Sigmoid colon (tissue), 7 donors: ENCODE results near the gene SUMO3. TPM values are rescaled to one million over a fixed set of nuclear protein-coding genes. Genes with fewer than 3 reads are reported as not detected.

Experiments used
- DNase-seq: peaks from one replicate; pipeline ENCODE4 v3.0.0-alpha.2; 2019
- H3K27ac ChIP-seq, 4 donors: fragments of 200-600 bp; sonication (generic); one replicate each; pipeline ENCODE4 v1.5.1; 2016 to 2019; ENCODE audit warnings: mild to moderate bottlenecking in 1 of 4
- H3K27me3 ChIP-seq, 3 donors: fragments of 200-600 bp; sonication (generic); one replicate each; pipeline ENCODE4 v1.5.1; 2019; ENCODE audit warnings: mild to moderate bottlenecking in 1 of 3
- H3K36me3 ChIP-seq, 4 donors: fragments of 200-600 bp; sonication (generic); one replicate each; pipeline ENCODE4 v1.5.1; 2016 to 2019
- H3K4me1 ChIP-seq, 4 donors: fragments of 200-600 bp; sonication (generic); one replicate each; pipeline ENCODE4 v1.5.1; 2017 to 2019
- H3K4me3 ChIP-seq, 4 donors: fragments of 200-600 bp; sonication (generic); one replicate each; pipeline ENCODE4 v1.5.1; 2017 to 2019; ENCODE audit warnings: mild to moderate bottlenecking in 2 of 4, moderate library complexity in 1 of 4
- H3K9me3 ChIP-seq, 4 donors: fragments of 200-600 bp in 3 of 4; sonication (generic) in 3 of 4; one replicate each; pipeline versions ENCODE4 v1.5.1 to v1.6.1; 2013 to 2019
- EP300 ChIP-seq, 4 donors: sonication (generic); formaldehyde crosslinking; IDR thresholded peaks; one replicate each; pipeline ENCODE4 v1.6.1; 2017; ENCODE audit warnings: antibody characterized with exemption in 4 of 4
- POLR2A ChIP-seq, 2 donors: fragments of 450-650 bp; IDR thresholded peaks; one replicate each; pipeline ENCODE4 v1.6.1; 2016; ENCODE audit warnings: antibody characterized with exemption in 2 of 2, mild to moderate bottlenecking in 2 of 2, moderate library complexity in 2 of 2
- POLR2AphosphoS5 ChIP-seq, 4 donors: sonication (generic); formaldehyde crosslinking; IDR thresholded peaks; one replicate each; pipeline ENCODE4 v1.6.1; 2017; ENCODE audit warnings: antibody characterized with exemption in 4 of 4
- WGBS, 2 donors: extraction: QIAGEN DNeasy Blood & Tissue Kit; methylation state at CpG; one replicate each; pipeline ENCODE4 v1.1.7; 2013; 5-methylcytosine and 5-hydroxymethylcytosine counted together
- intact Hi-C: fragments of 100-400 bp; cut with DNase I; formaldehyde crosslinking; loops from one replicate; pipeline ENCODE4 v1.15.1; 2023
- polyA plus RNA-seq, 3 donors: library from polyadenylated mRNA; stranded (reverse); fragments of 200-250 nt; gene quantifications; one replicate each; pipeline ENCODE4 v1.2.3, GENCODE V29; 2013
- total RNA-seq, 4 donors: library from RNA; depleted of rRNA; stranded (reverse); fragments of >200 nt; gene quantifications; one replicate each; pipeline ENCODE4 v1.1.0, GENCODE V29; 2016
- TF ChIP-seq, protein P1 (sequence below), 4 experiments: fragments of 450-650 bp in 3 of 4; fragments of 200-600 bp in 1 of 4; IDR thresholded peaks; one replicate each; pipeline ENCODE4 v1.5.1; 2016 to 2019; ENCODE audit warnings: antibody characterized with exemption in 4 of 4, mild to moderate bottlenecking in 3 of 4, moderate library complexity in 2 of 4
- donor health status: healthy with polysubstance abuse.
- donor health status: Bipolar disorder and iron deficiency.
- donor health status: healthy.

SUMO3 gene
- total and polyA plus RNA-seq, 7 donors, result 52.4 to 104 (median 60.1) TPM

DNA sequence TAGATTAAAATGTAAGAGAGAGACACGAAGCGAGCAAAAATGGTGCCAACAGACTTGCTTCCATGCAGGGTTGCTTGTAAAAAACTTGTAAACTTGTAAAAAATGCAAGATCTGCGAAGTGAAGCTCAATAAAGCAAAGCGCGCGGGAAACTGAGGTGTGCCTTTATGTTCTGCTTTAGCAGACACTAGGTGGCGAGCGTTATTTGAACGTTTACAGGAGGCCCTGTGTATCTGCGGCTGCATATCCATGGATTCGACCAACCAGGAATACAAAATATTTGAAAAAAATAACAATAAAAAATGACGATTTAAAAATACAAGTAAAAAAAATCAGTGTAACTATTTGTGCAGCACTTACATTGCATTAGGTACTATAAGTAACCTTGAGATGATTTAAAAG is 17.8 kb downstream of the SUMO3 start:
- H3K27ac ChIP-seq, result no peak overlapping the region
- intact Hi-C loops, result loop anchor here (5.0 kb wide), 2 partner anchors 67 to 132 kb away; no protein-coding TSS in a partner anchor
- H3K36me3 ChIP-seq, result peaks cover 0 to 22% (median 3%) of the 10 kb centered on the region in 4 donors
- peaks cover 0 to 38% (median 25%) of the 10 kb centered on the region in 4 donors for H3K4me1 ChIP-seq
- DNase-seq, result no peak
- H3K9me3 ChIP-seq, result no peaks in the 10 kb centered on the region
- TF ChIP-seq POLR2A (IDR thresholded peaks at IDR 0.05), result no peak
- no peak for TF ChIP-seq POLR2AphosphoS5 (IDR thresholded peaks at IDR 0.05)
- no peak for TF ChIP-seq EP300 (IDR thresholded peaks at IDR 0.05)
- TF ChIP-seq, protein P1, sequence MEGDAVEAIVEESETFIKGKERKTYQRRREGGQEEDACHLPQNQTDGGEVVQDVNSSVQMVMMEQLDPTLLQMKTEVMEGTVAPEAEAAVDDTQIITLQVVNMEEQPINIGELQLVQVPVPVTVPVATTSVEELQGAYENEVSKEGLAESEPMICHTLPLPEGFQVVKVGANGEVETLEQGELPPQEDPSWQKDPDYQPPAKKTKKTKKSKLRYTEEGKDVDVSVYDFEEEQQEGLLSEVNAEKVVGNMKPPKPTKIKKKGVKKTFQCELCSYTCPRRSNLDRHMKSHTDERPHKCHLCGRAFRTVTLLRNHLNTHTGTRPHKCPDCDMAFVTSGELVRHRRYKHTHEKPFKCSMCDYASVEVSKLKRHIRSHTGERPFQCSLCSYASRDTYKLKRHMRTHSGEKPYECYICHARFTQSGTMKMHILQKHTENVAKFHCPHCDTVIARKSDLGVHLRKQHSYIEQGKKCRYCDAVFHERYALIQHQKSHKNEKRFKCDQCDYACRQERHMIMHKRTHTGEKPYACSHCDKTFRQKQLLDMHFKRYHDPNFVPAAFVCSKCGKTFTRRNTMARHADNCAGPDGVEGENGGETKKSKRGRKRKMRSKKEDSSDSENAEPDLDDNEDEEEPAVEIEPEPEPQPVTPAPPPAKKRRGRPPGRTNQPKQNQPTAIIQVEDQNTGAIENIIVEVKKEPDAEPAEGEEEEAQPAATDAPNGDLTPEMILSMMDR (IDR thresholded peaks at IDR 0.05), result peak in 3 of 4 experiments; percentile 24 to 42 (median 39)
- H3K4me3 ChIP-seq, result peak overlapping the region in 1 of 4 donors; percentile 79
- no peaks in the 10 kb centered on the region for H3K27me3 ChIP-seq
- 26 to 57% methylated on average over 12 of the region's 12 CpGs for WGBS, 2 donors

DNA sequence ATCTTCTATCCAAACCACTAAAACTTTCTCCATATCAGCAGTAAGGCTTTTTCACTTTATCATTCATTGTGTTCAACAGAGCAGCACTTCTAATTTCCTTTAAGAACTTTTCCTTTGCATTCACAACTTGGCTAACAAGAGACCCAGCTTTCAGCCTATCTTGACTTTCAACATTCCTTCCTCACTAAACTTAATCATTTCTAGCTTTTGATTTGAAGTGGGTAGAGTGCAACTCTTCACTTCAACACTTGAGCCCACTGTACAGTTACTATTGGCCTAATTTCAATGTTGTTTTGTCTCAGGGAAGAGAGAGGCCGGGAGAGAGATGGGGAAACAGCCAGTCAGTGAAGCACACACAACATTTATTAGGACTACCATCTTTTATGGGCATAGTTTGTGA is 18.2 kb downstream of the SUMO3 start:
- Histone ChIP-seq H3K4me1 (peaks cover 0 to 38% (median 25%) of the 10 kb centered on the region in 4 donors), H3K4me3 (no peak overlapping the region), H3K9me3 (no peaks in the 10 kb centered on the region), H3K27ac (no peak overlapping the region), H3K36me3 (peaks cover 0 to 18% (median 1%) of the 10 kb centered on the region in 4 donors), H3K27me3 (no peaks in the 10 kb centered on the region)
- WGBS, 2 donors, result 61 to 63% methylated on average over 1 of the region's 1 CpG
- DNase-seq, result no peak
- TF ChIP-seq, protein P1 (IDR thresholded peaks at IDR 0.05), result no peak
- TF ChIP-seq EP300 (IDR thresholded peaks at IDR 0.05) (no peak), POLR2AphosphoS5 (IDR thresholded peaks at IDR 0.05) (no peak), POLR2A (IDR thresholded peaks at IDR 0.05) (no peak)
- intact Hi-C loops, result loop anchor here (5.0 kb wide), 2 partner anchors 68 to 133 kb away; no protein-coding TSS in a partner anchor

DNA sequence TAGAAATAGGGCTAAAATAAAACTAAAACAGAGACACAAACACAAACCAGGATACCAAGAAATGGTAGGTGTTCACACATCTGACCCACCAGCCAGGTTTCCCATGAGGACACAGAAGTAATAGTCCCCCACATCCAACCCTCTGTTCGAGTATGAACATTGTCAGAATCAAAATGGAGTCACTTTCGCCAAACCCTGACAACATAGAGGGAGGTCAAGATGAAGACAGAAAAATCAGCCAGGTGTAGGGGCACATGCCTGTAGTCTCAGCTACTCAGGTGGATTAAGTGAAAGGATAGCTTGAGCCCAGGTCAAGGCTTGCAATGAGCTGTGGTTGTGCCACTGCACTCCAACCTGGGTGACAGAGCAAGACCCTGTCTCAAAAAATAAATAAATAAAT is 20.1 kb downstream of the SUMO3 start:
- no peaks in the 10 kb centered on the region for H3K9me3 ChIP-seq
- no peaks in the 10 kb centered on the region for H3K27me3 ChIP-seq
- no peak for TF ChIP-seq EP300 (IDR thresholded peaks at IDR 0.05)
- TF ChIP-seq, protein P1 (IDR thresholded peaks at IDR 0.05), result no peak
- no peak for TF ChIP-seq POLR2AphosphoS5 (IDR thresholded peaks at IDR 0.05)
- TF ChIP-seq POLR2A (IDR thresholded peaks at IDR 0.05), result no peak
- intact Hi-C loops, result no loop called here
- no peak overlapping the region for H3K27ac ChIP-seq
- peaks cover 0 to 17% (median 0%) of the 10 kb centered on the region in 4 donors for H3K36me3 ChIP-seq
- 91 to 99% methylated on average over 2 of the region's 2 CpGs for WGBS, 2 donors
- no peak overlapping the region for H3K4me3 ChIP-seq
- H3K4me1 ChIP-seq, result peaks cover 0 to 40% (median 28%) of the 10 kb centered on the region in 4 donors
- DNase-seq, result no peak

DNA sequence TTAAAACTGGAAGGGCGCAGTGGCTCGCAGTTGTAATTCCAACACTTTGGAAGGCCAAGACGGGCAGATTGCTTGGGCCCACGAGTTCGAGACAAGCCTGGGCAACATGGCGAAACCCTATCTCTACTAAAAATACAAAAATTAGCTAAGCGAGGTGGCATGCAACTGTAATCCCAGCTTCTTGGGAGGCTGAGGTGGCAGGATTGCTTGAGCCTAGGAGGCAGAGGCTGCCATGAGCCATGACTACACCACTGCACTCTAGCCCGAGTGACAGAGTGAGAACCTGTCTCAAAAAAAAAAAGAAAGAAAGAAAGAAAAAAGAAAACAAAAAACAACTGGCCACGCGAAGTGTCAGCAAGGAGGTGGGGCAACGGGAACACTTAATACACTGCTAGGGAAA is 22.5 kb downstream of the SUMO3 start:
- H3K9me3 ChIP-seq, result no peaks in the 10 kb centered on the region
- DNase-seq, result no peak
- peaks cover 0 to 30% (median 22%) of the 10 kb centered on the region in 4 donors for H3K4me1 ChIP-seq
- H3K4me3 ChIP-seq, result no peak overlapping the region
- TF ChIP-seq, protein P1 (IDR thresholded peaks at IDR 0.05), result no peak
- TF ChIP-seq POLR2AphosphoS5 (IDR thresholded peaks at IDR 0.05), result no peak
- TF ChIP-seq POLR2A (IDR thresholded peaks at IDR 0.05), result no peak
- no peak for TF ChIP-seq EP300 (IDR thresholded peaks at IDR 0.05)
- intact Hi-C loops, result no loop called here
- H3K27me3 ChIP-seq, result no peaks in the 10 kb centered on the region
- H3K36me3 ChIP-seq, result peaks cover 0 to 17% (median 0%) of the 10 kb centered on the region in 4 donors
- H3K27ac ChIP-seq, result no peak overlapping the region
- WGBS, 2 donors, result 91 to 94% methylated on average over 11 of the region's 11 CpGs
